Body of pancreas (tissue), 4 donors: Measurements from ENCODE around the gene C18orf32.

Experiments
- CTCF ChIP-seq, 7 experiments: fragments of 450-650 bp in 4 of 7; fragments of 200-600 bp in 3 of 7; sonication (generic) in 3 of 7; IDR thresholded peaks; one replicate each; pipeline ENCODE4 v1.5.1; 2016 to 2019; ENCODE audit warnings: antibody characterized with exemption in 7 of 7
- POLR2A ChIP-seq, 3 donors: fragments of 450-650 bp; IDR thresholded peaks; one replicate each; pipeline ENCODE4 v1.6.1; 2016; ENCODE audit warnings: antibody characterized with exemption in 3 of 3, mild to moderate bottlenecking in 2 of 3

GRCh38 chr18:49467599-49467998 lies 19.4 kb downstream of the C18orf32 start:
- no peak for TF ChIP-seq POLR2A (IDR thresholded peaks at IDR 0.05)
- TF ChIP-seq CTCF (IDR thresholded peaks at IDR 0.05): no peak
